AG04450 (cell line): ENCODE measurements around the gene FHIT. TPM values are rescaled to one million over a fixed set of nuclear protein-coding genes. Genes with fewer than 3 reads are reported as not detected.

Experiments
- CTCF ChIA-PET: fragments of 300-600, 350-600 bp; formaldehyde crosslinking; extraction: SDS; loops from one replicate; lab custom pipeline; 2022; ENCODE audit warnings: antibody characterized with exemption, inconsistent platforms; lab: Charles Lee
- POLR2A ChIA-PET: fragments of 350-600 bp; formaldehyde crosslinking; extraction: SDS; loops from one replicate; lab custom pipeline; 2021; ENCODE audit warnings: antibody characterized with exemption, inconsistent platforms; lab: Yijun Ruan, JAX
- DNase-seq: peaks from one replicate; pipeline ENCODE4 v3.0.0-alpha.2; 2011; ENCODE audit warnings: low read depth, low spot score
- H3K27ac ChIP-seq: one replicate; pipeline ENCODE4 v1.5.1; 2012; ENCODE audit warnings: low read depth, low read length, control low read depth
- H3K27me3 ChIP-seq: one replicate; pipeline ENCODE4 v1.6.0; 2012; ENCODE audit warnings: low read length; ENCODE audit not compliant: control insufficient read depth, insufficient read depth
- H3K4me3 ChIP-seq: 2 replicates; pipeline ENCODE4 v1.5.1; 2011; ENCODE audit warnings: mild to moderate bottlenecking, low read depth, low read length, control low read depth
- H3K9me3 ChIP-seq: 2 replicates; pipeline ENCODE4 v1.5.1; 2012; ENCODE audit warnings: low read length; ENCODE audit not compliant: control insufficient read depth, insufficient read depth
- polyA plus RNA-seq: library from polyadenylated mRNA; depleted of rRNA; stranded (reverse); fragments of >200 nt; gene quantifications from 2 replicates; pipeline ENCODE4 v1.2.3, GENCODE V29; 2011
- TF ChIP-seq, protein P1 (sequence below): IDR thresholded peaks from 2 replicates; pipeline ENCODE4 v1.5.1; 2011; ENCODE audit warnings: low read depth, low read length, control low read depth, inconsistent platforms

FHIT gene
- polyA plus RNA-seq, 1 experiment = 0.17 TPM

DNA sequence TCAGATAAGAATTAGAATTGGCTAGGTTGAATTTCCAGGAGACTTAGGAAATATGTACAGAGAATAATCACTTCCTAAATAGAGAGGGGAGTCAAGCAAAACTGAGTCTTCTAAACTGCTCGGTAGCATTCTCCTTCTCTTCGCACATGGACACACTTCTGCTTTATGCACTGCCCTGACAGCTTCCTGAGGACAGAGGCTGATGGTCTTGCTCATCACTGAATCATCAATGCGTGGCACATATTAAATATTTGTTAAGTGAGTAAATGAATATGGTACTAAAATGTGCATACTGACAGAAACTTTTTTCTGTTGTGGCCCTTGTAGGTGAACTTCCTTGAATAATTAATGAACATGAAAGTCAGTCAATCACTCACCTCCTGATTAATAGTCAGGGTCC lies 315.5 kb downstream of the FHIT start:
- CTCF ChIA-PET = no interaction called here
- Histone ChIP-seq H3K4me3 (no peak overlapping the region), H3K27ac (no peak overlapping the region), H3K27me3 (no peaks in the 10 kb centered on the region), H3K9me3 (no peaks in the 10 kb centered on the region; the same call in 1 of the 2 replicates)
- POLR2A ChIA-PET = no interaction called here
- TF ChIP-seq, protein P1, sequence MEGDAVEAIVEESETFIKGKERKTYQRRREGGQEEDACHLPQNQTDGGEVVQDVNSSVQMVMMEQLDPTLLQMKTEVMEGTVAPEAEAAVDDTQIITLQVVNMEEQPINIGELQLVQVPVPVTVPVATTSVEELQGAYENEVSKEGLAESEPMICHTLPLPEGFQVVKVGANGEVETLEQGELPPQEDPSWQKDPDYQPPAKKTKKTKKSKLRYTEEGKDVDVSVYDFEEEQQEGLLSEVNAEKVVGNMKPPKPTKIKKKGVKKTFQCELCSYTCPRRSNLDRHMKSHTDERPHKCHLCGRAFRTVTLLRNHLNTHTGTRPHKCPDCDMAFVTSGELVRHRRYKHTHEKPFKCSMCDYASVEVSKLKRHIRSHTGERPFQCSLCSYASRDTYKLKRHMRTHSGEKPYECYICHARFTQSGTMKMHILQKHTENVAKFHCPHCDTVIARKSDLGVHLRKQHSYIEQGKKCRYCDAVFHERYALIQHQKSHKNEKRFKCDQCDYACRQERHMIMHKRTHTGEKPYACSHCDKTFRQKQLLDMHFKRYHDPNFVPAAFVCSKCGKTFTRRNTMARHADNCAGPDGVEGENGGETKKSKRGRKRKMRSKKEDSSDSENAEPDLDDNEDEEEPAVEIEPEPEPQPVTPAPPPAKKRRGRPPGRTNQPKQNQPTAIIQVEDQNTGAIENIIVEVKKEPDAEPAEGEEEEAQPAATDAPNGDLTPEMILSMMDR = no peak
- DNase-seq = peak; percentile 8

DNA sequence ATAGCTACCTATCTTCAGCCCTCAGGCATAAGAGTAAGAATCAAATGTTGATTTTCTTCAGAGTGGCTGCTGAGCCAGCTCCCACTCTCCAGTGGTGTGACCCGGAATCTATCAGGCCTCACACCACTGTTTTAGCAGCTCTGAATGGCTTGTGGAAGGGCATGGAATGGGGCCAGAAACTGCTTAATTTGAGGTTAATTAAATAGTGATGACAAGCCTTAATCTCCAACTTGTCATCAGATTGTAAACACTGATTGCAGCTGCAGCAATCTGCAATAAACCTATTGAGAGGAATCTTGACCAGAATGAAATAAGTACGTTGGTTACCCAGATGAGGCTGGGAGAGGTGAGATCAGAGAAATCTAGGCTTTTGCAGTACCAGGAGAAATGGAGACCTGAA lies 317.4 kb downstream of the FHIT start:
- TF ChIP-seq, protein P1 = no peak
- CTCF ChIA-PET = interaction anchor here (0.6 kb wide), 1 partner anchor 260 kb away, joined by 4 read pairs; no protein-coding TSS in a partner anchor
- Histone ChIP-seq H3K27ac (no peak overlapping the region), H3K9me3 (no peaks in the 10 kb centered on the region; the same call in 1 of the 2 replicates), H3K4me3 (no peak overlapping the region), H3K27me3 (no peaks in the 10 kb centered on the region)
- POLR2A ChIA-PET = no interaction called here
- no peak for DNase-seq

DNA sequence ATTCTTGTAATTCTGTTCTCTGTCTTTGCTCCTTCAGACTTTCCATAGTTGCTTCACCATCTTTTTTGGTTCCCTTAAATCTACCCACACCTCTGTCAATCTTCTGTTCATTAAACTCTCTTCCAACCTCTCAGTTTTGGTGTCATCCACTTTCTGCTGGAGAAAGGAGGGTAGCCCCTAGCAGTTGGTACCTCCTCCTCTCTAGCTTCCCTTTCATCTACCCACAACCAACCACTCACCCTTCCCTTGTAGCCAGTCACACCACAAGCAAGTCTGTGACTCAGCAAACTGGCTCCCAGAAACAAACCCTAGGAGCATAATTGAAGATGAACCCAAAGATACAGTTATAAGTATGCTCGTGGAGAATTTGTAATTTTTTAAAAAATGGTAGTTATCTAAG lies 318.6 kb downstream of the FHIT start:
- DNase-seq = no peak
- ChIA-PET CTCF (no interaction called here), POLR2A (no interaction called here)
- H3K27ac ChIP-seq = no peak overlapping the region
- TF ChIP-seq, protein P1 = no peak
- H3K4me3 ChIP-seq = no peak overlapping the region
- H3K27me3 ChIP-seq = no peaks in the 10 kb centered on the region
- H3K9me3 ChIP-seq = peaks cover under 1% of the 10 kb centered on the region

DNA sequence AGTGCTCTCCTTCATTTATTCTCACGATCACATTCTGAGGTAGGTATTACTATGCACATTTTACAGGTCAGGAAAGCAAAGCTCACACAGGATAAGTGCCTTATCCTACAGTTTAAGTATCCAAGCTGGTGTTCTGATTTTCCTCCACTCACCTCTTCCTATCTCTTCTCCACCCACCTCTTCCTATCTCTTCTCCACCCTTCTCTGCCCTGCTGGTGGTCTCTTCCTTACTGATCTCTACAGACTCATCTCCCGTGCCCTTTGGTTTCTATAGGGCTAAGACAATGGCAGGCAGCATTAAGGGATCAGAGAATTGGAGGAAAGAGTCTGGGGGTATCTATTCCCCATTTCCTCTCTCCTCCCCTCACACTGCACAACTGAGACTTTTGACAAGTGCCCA lies 319.1 kb downstream of the FHIT start:
- Histone ChIP-seq H3K9me3 (peaks cover 3% of the 10 kb centered on the region), H3K4me3 (no peak overlapping the region), H3K27me3 (no peaks in the 10 kb centered on the region), H3K27ac (no peak overlapping the region)
- CTCF ChIA-PET = no interaction called here
- DNase-seq = no peak
- POLR2A ChIA-PET = no interaction called here
- TF ChIP-seq, protein P1 = no peak

DNA sequence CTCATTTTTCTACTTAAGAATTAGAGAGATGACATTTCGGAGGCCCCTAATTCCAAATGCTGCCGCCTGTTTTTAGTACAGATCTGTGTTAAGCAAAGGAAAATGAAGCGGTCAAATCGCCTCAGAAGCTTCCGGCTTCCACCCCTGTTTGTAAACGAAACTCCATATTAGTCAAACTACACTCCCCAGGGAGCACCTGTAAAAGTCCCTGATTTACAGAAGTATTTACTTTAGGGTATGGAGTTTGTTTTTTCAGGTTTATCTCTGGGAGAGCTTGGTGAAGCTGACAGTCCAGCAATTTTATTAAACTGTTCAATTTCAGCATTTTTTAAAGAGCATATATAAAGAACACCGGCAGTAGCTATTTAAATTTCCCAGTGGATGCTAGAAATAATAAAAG lies 319.8 kb downstream of the FHIT start:
- ChIA-PET POLR2A (no interaction called here), CTCF (no interaction called here)
- Histone ChIP-seq H3K9me3 (peaks cover 3% of the 10 kb centered on the region), H3K27ac (no peak overlapping the region), H3K4me3 (no peak overlapping the region), H3K27me3 (no peaks in the 10 kb centered on the region)
- no peak for DNase-seq
- TF ChIP-seq, protein P1 = no peak
